GM18868 (cell line): ENCODE data around the gene GLDN.

ENCODE experiments used
- ATAC-seq: cut with Tn5 transposase; IDR thresholded peaks from one replicate; pipeline ENCODE4 v1.9.1; 2021; ENCODE audit warnings: mild to moderate bottlenecking, moderate library complexity; ENCODE audit not compliant: unreplicated experiment

The GLDN gene

DNA sequence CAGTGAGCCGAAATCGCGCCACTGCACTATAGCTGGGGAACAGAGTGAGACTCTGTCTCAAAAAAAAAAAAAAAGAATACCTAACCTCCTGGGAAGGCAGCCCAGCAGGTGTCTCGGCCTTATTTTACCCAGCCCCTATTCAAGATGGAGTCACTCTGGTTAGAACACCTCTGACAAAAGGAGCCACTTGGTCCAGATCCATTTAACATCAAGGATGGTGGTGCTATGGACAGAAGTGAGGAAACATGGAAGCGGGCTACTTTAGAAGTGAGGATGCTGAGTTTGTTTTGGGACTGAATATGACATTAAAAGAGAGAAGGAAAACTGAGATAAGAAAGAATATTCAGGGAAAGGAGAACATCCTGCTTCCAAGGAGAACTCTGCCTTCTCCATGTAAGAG lies 14.7 kb downstream of the GLDN start:
- ATAC-seq: no peak

DNA sequence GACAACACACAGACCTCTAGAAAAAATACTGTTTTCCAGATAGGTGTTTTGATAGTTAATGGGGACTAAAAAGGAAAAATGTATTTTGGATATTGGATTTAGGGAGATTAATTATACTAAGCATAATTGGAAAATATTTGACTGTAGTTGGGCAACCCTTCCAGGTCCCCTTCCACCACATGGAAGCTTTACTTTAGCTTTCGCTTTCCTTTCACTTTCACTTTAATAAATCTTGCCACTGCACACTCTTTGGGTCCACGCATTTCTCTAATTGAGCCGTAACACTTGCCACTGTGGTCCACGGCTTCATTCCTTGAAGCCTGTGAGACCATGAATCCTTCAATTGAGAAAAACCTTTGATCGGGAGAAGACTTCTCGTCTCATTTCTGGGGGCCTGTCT lies 15.5 kb downstream of the GLDN start:
- ATAC-seq: no peak

DNA sequence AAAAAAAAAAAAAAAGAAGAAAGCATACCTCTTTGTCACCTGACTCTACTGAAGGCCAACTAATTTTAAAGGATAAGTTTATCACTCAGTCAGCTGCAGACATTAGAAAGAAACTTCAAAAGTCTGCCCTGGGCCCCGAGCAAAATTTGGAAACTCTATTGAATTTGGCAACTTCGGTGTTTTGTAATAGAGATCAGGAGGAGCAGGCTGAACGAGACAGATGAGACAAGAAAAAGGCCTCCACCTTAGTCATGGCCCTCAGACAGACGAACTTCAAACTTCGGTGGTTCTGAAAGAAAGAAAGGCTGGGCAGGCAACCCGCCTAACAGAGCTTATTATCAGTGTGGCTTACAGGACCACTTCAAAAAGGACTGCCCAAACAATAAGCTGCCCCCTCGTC lies 18.5 kb downstream of the GLDN start:
- no peak for ATAC-seq

DNA sequence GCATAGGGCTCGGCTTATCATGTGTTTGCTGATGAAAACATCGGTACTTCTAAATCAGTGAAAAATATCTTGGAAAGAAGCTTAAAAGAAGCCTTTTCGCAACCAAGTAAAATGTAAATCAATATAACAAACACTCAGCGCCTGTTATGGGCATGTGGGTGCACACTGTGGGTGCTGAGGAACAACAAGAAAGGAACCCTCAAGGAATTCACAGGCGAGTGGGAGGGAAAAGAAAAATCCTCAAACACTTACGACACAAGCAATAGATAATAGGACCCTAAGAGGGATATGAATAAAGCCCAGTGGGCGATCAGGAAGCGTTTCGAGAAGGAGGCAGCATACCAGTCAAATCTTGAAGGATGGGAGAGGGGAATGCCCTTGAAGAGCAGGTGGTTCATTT lies 21.9 kb downstream of the GLDN start:
- no peak for ATAC-seq

DNA sequence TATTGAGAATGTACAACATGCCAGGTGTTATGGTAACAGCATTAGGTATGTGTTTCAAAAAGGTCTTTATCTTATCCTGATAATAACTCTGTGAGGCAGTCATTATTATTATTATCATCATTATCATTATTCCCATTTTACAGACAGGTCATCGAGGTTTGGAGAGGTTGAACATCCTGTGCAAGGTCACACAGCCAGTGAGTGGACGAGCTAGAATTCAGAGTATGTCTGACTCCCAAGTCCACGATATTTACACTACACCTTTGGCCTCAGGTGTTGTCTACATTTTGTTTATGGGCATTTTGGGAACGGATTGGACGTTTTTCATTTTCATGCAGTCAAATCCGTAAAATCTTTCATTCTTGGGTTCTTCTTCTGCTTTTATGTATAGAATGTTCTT lies 24.0 kb downstream of the GLDN start:
- ATAC-seq: no peak

DNA sequence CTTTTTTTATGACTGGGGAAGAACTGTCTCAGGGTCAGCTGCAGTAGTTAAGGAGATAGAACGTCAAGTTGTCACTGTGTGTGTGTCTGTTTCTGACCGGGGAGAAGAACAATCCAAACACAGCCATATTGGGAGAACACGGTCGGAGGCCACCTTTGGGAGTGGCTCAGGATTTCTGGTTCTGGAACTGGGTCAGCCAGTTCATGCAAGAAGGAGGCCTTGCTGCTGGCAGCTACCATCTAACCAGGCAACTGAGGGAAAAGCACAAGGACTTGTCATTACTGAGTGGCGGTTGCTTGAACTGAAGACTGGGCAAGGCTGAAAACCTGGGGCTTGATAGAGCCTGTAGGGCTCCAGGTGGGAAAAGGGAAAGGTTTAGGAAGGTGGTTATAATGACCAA lies 24.6 kb downstream of the GLDN start:
- ATAC-seq: no peak

DNA sequence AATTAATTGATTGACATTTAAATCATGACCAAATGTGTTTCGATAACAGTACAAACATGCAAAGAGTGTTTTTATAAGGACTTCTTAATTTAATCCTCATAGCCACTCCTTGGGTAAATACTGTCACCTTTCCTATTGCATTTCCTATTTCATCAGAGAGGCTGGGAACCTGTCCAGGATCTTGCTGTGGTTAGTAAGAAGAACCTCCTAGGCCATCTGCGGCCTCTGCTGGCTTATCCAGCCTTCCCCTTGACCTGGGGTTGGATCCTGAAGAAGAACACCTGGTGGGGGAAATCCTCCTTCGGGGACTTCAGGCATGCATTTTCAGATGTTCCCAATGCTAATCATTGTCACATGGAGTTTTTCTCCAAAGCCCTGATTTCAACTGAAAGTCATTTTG lies 25.5 kb downstream of the GLDN start:
- no peak for ATAC-seq

DNA sequence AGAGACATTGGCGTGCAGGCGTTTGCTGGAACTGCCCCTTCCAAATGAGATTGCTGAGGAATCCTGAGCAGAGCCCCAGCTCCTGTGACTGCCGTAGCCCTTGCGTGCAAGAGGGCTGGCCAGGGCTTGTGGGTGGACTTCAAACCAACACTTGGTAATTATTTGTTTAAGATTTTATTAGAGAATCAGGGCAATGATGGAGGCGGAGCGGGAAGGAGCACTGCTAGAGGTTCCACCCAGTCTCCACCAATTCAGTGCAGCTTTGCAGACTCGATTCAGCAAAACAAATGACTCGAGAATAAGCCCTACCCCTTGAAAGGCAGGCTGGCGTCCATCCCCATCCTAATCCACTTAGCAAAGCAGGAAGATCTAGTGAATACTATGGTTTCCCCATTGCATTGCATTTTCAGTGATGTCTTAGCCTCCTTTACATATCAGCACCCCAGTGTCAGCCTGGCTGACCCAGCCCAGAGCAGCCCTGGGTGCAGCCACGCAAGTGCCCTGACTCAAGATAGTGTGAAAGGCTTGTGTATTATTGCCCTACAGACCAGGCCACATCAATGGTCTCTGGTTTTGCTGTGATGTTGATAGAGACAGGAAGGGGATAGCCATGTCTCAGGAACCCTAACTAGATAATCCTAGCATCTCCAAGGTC lies 26.0 kb downstream of the GLDN start:
- no peak for ATAC-seq

DNA sequence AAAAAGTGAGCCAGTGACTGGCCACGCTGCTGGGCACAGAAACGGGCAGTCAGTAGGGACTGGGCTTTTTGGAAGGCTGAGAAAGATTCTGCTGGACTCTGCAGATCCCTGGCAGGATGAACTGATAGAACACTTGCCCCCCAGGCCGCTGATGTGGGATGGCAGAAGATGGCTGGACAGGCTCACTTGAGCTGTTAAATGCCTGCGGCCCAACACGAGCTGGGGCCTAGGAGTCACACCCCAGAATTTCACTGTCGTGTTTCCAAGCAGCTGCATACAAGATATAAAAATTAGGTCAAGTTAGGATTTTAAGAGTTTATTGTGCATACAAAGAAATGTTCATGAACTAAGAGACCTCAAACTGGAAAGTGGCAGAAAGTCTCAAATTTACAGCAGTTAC lies 26.9 kb downstream of the GLDN start:
- no peak for ATAC-seq

DNA sequence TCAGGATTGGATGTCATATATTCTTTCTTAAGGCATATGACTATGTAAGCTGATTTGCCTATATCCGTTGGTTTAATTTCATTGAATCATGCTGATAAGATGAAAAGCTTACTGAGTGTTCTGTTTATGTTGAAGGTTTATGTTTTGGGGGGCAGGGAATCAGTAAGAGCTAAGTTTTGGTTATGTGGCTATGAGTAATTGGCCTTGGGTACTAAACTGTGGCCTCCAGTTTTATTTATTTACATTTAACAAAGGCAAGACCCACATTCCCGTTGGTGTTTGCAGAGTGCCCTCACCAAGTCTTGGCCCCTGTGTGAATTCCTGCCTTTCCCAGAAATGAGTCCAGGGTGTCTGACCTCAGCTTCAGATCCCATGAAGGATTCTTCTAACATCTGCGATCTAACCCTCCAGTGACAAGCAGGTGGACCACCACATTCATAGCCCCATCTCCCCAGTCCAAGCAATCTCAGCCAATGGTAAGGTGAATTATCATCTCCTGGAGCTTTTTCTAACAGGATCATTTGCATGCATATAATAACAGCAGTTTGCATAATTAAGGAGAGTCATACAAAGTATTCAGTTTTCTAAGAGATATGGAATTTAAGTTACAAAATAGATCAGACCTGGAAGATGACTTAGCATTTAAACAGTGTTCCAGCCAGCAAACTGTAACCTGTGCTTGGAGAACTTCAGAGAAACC lies 27.4 kb downstream of the GLDN start:
- ATAC-seq: no peak

DNA sequence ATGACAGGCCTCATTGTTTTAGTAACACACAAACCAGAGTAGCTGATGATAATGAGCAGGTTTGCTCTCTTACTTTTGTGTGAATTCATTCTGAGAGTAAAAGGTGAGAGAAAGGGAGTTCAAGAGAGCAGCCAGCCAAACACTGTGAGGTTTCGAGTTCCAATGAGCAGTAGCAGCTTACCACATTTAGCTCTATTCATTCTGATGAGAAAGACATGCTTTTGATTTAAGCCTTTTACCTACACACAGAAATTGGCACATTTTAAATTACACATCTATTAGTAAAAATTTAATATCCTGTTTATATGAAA lies 28.0 kb downstream of the GLDN start:
- peak; percentile 62 for ATAC-seq

DNA sequence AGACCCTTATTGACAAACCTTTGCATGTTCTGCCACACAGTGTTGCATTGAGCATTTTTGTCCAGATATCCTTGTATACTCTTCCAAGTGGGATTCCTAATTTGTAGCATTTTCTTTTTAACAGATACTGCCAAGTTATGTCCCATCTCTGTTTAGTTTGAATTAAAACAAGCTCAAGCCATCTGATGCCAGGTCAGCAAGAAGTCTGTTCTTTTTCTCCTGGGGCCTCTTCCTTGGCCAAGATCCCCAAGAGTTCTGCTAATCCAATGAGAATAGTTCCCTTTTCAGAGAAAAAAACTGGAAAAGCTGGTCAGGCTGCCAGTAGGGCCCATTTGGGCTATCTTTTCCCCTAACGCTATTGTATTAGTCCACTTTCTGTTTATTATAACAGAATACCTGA lies 29.8 kb downstream of the GLDN start:
- no peak for ATAC-seq

DNA sequence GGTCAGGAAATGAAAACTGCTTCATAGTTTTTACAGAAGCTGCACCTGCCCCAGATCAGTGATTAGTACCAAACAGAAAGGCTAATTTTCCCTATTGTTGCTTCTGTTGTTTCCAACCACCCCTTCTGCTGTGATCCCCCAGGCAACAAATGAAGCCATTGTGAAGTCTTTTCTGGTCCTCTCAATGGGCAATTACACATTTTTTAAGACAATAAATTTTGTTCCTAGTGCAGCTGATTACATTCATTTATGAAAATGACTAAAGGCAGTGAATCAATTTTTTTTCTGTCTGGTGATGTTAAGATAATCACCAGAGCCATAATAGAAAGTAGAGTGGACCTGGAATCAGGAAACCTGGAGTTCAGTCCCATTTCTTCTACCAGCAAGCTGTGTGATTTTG lies 32.7 kb downstream of the GLDN start:
- ATAC-seq: no peak

DNA sequence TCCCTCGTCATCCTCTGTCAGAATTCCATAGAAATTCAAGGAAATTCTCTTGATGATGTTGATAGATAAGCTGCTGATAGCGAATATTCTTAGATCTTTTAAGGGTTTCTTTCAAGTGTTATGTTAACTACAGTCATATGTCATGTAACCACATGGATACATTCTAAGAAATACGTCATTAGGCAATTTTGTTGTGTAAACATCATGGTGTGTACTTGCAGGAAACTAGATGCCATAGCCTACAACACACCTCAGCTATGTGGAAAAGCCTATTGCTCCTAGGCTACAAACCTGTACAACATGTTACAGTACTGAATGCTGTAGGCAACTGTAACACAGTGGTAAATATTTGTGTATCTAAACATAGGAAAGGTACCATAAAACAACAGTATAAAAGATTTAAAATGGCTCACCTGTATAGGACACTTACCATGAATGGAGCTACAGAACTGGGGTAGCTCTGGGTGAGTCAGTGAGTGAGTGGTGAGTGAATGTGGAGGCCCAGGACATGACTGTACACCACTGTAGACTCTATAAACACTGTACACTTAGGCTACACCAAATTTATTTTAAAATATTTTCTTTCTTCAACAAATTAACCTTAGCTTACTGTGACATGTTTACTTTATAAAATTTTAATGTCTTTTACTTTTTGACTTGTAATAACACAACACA lies 34.6 kb downstream of the GLDN start:
- no peak for ATAC-seq

DNA sequence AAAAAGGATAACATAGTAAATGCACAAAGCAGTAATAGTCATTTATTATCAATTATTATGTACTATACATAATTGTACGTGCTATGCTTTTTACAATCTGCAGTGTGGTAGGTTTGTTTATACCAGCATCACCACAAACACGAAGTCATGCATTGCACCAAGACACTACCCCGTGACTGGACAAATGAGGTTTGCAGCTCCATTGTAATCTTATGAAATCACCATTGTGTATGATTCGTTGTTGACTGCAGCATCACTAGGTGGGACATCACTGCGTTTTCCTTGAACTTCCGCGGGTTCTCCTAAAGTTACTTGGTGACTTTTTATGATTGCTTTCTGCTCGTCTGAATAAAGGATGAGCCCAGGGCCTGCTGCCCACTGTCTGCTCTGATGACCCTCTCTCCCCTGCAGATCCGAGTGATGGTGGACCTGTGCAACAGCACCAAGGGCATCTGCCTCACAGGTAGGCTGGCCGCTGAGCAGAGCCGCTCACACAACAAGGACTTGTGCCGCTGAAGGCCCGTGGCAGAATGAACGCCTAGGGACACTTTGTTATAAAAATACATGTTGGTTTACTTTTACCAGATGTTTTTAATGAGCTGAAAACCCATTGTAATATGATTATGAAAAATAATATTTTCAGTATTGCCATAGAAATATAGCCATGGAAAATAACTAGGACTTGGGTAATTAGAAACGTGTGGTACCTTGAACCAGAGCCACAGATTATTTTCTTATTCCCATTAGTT lies 35.8 kb downstream of the GLDN start:
- no peak for ATAC-seq

DNA sequence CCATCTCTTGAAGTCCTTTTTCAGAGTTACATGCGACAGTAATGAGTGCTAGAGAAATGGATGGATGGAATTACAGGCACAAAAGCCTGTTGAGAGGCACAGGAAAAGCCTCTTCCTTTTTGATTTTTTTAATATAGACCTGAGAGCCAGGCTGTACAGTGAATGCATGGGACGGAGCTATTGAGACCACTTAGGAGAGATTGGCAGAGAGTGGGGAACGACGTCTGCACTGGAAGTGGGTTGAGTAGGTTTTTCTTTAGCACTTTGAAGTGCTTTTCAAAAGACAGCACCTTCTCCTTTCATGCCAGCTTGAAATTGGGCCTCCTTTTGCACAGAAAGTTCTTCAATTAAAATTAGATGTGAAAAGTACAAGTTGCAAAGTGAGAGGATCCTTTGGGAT lies 37.0 kb downstream of the GLDN start:
- no peak for ATAC-seq

DNA sequence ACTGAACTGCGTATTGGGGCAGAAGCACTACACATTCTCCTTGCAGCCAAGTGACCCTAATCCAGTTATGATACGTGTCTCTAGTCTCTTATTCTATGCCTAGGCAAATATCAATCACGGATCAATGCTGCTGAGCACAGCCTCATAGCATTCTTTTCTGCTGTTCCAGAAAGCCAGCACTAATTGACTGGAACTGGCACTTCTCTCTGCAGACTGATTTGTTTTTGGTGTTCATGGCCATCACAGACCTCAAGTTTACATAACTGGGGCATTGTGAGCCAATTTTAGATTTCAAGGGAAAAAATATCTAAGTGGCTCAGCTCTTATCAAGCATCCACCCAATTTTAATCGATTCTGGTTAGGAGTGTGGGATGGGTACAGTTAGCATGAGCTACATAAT lies 37.9 kb downstream of the GLDN start:
- ATAC-seq: no peak

DNA sequence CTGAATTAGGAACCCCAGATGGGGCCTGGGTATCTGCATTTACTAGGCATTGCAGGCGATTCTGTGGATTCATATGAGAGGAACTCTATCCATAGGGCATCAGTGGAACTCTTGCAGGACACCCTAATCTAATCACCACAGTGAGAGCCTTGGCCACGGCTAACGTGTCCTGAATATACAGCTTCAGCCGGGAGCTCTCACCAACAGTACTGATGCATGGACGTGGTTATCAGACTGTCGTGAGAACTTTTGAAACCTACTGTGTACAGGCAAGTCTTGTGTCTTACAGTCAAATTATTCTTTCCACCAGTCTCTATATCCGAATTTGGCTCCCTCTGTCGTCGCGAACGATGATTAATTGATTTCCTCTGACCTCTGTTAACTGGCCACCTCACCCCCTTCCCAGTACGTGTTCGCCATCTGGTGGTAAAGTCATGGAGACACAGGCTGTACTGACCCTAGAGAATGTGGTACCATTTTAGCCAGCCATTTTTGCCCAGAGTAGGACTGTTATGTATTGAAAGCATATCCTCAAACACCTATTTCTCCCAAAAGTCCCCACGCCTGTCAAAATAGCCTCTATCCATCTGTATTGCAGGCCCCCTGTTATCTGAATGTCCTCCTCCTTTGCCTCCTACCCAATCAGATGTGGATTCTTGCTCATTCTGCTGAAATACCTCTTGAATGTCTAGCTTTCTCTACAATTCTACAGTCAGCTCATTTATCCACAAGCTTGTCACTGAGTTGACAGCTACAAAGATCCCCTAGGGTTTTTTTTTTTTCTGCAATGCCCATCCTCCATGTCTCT lies 39.7 kb downstream of the GLDN start:
- peak; percentile 83 for ATAC-seq

DNA sequence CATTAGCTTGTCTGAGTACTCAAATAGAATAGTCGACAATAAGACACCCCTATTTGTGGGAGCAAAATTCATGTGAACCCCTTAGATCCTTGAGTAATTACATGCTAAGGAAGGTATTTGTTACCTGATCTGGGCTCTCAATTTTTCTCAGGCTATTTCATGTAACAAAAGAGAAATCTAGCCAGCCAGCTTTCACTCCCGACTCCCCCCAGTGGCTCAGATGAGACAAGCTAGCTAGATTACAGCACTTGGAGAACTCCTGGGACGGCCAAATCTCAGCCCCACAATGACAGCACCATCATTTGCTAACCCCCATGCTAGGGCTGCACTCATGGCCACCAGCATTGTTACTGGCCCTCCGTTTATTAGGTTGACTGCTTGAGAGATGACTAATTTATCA lies 41.3 kb downstream of the GLDN start:
- no peak for ATAC-seq

DNA sequence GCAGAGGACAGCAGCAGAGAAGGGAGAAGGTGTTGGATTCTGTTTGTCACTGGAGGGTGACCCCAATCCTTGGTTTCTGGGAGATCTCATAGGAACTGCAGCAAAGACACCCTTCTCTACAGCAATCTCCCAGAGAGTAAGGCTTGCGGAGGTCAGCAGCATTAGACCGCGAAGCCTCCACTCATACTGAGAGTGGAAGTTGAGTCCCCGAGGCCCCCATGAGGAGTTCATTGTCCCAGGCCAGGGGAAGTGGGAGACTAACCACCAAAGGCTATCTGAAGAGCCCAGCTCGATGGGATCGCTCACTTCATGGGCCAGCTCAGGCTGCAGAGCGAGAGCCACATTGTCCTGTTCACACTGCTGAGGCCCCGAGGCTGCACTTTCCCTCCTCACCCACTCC lies 44.6 kb downstream of the GLDN start:
- no peak for ATAC-seq

DNA sequence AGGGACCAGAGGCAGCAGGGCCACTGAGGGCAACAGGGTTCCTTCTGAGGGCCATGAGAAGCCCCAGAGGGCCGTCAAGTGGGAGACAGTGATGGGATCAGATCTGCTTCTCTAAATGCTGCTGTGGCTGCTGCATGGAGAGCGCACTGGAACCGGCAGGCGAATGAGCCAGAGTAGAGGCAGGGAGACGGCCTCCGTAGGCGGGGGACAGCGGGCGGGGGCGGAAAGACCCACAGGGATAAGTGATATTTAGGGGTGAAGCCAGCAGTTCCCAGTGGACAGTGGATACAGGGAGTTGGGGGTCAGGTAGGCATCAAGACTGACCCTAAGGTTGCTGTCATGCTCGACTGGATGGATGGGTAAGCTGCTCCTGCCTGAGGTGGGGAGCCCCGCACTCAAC lies 45.0 kb downstream of the GLDN start:
- no peak for ATAC-seq
